ENCODE results near the gene BRF1.
A peak's percentile ranks its signal among the peaks of the same experiment; 100 is the strongest.
"Not testable (repeated sequence)": the region's sequence is repeated elsewhere in the genome, so short reads cannot be mapped to it uniquely, and the experiment has no call there.

BRF1 gene

DNA sequence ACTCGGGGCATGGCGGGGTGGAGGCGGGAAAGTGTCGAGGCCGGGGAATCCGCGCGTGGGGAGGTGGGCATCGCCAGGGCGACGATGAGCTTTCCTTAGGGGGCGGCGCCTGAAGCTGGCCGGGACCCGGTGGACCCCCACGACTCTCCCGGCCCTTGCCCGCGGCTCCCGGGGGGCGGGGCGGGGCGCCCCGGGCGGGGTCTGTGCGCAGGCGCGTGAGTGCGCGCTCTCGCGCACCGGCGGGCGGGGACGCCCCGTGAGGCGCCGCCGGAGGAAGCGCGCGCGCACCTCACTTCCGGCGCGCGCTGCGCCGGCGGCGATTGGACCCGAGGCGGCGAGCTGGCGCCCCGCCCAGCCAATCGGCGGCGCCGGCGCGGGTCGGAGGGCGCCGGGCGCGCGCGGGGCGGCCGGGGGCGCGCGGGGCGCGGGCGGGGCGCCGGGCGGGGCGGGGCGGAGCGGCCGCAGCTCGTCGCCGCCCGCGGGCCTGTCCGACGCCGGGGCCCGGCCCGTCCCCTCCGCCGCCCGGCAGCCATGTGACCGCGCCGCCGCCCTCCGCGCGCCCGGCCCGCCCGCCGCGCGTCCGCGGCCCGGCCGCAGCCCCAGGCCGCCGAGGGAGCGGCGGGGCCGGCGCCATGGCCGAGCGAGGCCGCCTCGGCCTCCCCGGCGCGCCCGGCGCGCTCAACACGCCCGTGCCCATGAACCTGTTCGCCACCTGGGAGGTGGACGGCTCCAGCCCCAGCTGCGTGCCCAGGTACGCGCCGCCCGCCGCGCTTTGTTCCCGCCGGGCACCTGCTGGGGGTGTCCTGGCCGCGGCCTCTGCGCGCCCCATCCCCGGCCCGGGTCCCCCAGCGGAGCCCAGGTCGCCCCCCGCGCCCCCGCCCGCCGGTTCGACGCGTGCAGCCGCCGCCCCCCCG is 13.7 kb upstream of the BRF1 start, which contains the start of gene PACS2:
Gene PACS2 (plus strand): TSS at position 462 of the 914 bp plus-strand sequence. CDS start 171 bp downstream, at position 633.
- DNase-seq: peak; percentile 60

DNA sequence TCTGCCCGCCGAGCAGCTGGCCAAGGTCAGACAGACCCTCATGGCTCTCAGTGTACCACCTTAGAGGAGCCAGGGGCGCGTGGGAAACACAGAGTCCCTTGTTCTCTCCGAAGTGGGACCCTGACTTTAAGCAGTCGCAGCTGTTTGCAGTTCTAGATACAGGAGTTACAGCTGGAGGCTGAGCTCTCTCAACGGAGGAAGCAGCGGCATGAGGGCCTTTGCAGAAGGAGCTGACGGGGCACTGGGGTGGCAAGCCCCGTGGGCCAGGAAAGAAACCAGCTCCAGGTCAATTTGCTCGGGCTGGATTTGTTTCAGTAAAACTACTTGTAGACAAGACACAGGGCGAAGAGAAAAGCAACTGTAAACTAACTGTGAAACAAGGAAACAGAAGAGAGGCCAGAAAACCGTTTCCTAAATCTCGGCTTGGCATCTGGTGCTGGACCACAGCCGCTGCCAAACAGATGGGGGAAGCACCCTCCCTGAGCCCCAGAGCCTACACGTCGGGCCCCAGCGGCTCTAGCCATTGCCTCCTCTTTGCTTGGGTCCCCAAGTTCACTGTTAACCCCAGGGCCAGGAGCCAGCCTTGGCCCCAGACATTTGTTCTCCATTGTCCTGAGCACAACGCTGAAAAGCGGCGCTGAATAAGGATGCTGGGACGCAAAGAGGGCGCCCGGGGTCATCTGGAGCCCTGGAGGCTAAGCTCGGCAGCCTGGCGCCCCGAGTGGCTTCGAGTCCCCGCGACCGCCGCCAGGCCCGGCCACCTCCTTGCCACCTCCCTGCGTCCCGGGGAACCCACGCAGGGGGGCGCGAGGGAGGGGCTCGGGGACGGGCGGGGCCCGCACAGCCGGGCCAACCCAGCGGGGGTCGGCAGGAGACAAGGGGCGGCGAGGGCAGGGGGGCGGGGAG is 12.8 kb upstream of the BRF1 start:
- DNase-seq: peak; percentile 38

DNA sequence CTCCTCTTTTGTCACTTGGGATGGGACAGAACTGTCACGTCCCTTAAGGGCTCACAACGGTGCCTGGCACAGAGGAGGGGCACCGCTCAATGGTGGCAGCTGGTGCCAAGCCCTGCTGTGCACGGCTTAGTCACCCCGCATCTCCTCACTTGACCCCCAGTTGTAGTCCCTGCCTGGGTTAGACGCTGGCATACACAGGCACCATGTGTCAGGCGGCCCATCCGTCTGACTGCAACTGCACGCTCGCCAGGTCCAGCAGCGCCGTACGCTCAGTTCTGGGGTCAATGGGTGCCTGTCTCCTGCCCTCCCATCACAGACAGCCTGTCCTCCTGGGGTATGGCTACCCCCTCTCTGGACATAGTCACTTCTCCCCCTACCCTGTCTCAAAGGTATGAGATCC is 12.2 kb upstream of the BRF1 start:
- no peak for DNase-seq

DNA sequence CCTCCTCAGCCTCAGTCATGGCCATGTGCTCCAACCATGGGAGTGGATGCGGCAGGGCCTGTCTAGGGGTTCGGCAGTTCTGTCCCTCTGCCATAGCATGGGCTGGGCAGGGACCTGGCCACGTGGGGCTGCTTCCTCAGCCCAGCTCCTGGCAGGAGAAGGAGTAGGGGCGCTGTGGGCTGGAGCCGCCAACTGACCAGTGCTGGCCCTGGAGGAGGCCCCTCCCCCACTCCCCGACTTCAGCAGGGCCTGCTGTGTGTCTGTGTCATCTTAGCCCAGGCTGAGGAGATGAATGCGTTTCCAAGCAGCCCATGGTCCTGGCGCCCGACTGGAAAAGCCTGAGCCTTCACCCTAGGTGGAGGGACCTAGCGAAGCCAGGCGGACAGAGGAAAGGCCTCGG is 11.0 kb upstream of the BRF1 start:
- DNase-seq: no peak

DNA sequence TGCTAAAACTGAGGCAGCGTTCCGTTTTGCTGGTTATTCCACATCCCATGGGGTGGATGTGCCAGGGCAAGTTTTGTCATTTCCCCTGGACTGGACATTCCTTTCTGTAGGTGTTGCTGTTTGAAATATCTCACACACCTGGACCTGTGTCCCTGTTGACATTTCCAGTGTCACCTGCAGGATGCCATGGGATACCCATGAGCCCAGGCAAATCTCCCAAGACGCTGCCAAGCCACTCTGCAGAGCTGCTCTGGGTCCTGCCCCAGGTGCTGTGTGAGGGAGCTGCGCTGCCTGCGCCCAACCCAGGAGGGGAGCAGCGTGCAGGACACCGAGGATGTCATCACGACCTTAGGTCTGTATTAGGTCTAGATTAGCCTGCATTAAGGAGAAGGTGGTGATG is 8.6 kb upstream of the BRF1 start:
- DNase-seq: no peak

DNA sequence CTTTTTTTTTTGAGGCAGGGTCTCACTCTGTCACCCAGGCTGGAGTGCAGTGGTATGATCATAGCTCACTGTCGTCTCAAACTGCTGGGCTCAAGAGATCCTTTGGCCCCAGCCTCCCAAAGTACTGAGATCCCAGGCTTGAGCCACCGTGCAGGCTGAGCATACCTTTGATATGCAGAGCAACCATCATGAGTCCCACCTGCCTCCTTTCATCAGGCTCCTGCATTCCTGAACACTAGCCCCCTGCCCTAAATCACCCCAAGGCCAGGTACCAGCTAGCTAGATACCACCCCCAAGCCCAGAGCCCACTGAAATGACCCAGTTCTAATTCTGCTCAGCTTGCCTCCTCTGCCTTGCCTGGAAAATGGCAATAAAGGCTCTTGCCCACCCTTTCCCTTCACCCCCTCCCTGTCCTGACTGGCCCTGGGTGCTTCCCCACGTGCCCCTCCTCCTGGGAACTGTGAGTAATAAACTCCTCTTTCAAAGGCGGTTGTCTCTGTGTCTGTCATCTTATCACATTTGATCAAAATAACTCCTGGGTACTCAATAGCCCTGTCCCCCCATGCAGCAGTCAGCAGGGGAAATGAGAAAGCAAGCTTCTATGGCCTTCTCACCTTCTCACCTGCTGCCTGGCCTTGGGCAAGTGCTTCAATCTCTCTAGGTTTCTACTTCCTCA is 6.4 kb upstream of the BRF1 start:
- DNase-seq: no peak

DNA sequence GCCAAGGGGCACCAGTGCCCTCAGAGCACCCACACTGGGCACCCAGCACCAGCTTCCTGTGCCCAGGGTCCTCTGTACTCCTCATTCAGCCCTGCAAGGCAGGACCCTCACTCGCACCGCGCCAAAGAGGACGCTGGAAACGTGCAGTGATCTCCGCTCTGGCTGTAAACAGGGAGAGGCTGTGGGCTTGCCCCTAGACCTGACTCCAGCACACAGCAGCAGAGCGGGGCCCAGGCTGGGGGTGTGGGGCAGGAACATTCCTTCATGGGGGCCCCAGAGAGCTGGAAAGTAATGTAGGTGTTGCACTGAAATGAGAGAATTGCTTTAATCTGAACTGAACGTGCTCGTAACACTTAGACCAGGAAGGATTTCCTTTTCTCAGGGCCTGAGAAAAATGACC is 5.0 kb upstream of the BRF1 start:
- DNase-seq: no peak

DNA sequence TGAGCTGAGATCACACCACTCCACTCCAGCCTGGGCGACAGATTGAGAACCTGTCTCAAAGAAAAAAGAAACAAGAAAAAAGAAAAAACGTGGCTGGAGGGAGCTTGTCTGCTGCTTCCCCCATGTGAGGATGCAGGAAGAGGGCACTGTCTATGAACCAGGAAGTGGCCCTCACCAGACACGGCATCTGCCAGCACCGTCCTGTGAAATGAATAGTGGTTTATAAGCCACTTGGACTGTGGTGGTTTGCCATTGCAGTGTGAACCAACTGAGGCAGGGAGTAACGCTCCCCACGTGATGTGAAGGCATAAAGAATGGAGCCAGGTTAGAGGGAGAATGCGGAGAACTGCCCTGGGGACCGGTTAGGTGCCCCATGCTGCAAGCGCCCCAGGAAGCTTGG is 4.5 kb upstream of the BRF1 start:
- DNase-seq: no peak

DNA sequence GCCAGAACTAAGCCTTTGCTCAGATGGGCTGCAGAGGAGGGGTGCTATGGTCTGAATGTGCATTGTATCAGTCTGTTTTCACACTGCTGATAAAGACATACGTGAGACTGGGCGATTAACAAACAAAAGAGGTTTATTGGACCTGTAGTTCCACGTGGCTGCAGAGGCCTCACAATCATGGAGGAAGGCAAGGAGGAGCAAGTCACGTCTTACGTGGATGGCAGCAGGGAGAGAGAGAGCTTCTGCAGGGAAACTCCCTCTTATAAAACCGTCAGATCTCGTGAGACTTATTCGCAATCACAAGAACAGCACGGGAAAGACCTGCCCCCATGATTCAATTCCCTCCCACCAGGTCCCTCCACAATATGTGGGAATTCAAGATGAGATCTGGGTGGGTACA is 3.8 kb upstream of the BRF1 start:
- DNase-seq: no peak

DNA sequence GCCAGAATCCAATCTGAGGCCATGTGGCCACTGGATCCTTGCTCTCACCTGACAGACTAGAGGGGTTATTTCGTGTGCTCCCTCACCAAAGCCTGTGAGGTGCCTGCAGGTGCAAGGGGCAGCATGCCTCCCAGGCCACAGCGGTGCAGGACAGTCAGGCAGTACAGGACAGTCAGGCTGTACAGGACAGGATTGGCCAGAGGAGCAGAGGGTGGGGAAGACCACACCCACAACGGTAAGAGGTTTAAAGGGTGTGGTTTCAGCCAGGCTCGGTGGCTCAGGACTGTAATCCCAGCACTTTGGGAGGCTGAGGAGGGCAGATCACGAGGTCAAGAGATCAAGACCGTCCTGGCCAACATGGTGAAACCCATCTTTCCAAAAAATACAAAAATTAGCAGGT is 3.1 kb upstream of the BRF1 start:
- DNase-seq: no peak

DNA sequence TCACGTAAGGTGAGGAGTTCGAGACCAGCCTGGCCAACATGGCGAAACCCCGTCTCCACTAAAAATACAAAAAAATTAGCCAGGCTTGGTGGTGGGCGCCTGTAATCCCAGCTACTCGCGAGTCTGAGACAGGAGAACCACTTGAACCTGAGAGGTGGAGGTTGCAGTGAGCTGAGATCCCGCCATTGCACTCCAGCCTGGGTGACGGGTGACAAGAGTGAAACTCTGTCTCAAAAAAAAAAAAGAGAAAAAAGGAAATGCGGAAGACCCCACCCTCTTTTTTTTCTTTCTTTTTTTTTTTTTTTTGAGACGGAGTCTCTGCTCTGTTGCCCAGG is 1.1 kb upstream of the BRF1 start:
- DNase-seq: not testable (repeated sequence)

DNA sequence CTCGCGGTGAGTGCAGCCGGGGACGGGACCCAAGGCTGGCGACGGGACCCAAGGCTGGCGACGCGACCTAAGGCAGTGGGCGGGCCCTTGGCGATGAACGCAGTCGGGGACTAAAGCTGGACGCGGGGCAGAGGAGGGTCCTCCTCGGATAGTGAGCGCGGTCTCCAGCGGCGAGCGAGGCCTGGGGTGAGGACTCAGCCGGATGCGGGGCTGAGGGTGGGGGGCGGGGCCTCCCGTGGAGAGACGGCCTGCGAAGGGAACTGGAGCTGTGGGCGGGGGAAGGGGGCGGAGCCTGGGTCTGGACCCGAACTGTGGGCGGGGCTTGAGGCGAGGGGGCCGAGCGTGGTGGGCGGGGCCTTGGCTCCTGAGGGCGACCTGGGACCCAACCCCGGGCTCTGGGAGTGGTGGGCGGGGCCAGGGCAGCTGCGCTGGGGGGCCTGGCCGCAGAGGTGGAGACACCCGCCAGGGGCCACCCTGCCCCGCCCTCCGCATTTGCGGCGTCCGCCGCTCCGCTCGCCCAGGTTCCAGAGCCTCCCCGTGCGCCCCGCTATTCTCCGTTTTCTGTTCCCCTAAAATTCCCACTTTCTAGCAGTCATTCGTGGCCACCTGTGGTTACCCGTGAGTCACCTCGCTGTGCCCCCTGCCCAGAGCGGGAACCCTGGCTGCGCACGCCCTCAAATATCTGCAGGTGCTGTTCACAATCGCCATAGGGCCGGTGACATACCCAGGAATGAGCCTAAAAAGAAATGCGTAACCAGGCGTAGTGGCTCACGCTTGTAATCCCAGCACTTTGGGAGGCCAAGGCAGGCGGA is 508 bp upstream of the BRF1 start:
- peak; percentile 99 for DNase-seq

DNA sequence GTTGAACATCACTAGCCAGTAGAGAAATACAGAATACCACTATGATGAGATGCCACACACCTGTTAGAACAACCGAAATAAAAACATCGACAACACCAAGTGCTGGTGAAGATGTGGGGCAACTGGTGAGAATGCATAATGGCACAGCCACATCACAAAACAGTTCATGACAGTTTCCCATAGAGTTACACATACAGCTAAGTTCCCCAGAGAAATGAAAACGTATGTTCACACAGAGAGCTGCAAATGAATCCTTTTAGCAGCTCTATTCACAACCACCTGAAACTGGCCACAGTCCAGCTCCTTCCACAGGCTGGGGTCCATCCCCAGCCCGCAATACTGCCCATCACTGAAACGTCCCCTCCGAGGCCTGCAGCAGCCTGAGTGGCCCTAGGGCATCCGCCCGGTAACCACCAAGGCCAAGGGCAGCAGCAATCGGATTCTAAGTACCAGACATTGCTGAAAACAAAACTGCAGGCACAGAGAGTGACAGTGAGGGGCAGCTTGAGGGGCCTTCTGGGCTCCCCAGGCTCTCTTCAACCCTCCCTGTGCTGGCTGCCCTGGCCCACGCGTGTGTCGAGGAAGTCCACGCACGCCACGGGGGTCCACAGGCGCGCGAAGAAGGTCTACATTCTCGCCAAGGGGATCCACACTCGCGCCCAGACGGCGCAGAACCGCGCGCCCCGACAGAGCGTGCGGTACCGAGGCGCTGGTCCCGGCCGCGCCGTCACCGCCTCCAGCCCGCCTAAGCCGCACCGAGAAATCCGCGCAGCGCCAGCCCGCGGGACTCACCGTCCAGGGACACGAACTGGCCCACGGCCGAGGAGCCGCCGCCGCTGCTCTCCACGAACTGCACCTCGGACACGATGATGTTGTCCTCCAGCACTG is 903 bp downstream of the BRF1 start:
- no peak for DNase-seq

DNA sequence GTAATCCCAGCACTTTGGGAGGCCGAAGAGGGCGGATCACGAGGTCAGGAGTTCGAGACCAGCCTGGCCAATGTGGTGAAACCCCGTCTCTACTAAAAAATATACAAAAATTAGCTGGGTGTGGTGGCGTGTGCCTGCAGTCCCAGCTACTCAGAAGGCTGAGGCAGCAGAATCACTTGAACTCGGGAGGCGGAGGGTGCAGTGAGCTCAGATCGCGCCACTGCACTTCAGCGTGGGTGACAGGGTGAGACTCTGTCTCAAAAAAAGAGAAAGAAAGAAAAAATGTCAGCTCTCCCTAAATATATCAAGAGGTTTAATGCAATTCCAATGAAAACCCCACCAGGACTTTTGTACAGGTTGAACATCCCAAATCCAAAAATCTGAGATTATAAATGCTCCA is 3.5 kb downstream of the BRF1 start:
- DNase-seq: not testable (repeated sequence)

DNA sequence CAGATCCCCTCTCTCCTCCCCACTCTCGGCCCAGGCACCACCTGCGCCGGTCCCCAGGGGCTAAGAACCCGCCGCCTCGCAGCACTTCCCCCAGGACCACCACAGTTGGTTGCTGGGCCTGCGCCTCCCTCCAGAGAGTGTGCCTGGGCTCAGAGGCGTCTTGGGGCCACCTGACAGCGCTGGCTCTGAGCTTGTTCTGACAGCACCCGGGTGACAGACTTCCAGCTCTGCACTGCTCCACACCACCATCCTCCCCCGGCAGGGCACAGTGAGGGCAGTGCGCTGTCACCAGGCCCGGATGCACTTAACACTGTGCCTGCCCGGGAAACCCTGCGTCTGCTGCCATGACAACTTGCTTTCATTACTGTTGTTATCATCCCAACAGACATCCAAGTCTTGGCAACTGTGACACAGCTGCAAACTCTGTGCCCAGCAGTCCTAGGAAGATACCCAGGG is 6.6 kb downstream of the BRF1 start:
- no peak for DNase-seq

DNA sequence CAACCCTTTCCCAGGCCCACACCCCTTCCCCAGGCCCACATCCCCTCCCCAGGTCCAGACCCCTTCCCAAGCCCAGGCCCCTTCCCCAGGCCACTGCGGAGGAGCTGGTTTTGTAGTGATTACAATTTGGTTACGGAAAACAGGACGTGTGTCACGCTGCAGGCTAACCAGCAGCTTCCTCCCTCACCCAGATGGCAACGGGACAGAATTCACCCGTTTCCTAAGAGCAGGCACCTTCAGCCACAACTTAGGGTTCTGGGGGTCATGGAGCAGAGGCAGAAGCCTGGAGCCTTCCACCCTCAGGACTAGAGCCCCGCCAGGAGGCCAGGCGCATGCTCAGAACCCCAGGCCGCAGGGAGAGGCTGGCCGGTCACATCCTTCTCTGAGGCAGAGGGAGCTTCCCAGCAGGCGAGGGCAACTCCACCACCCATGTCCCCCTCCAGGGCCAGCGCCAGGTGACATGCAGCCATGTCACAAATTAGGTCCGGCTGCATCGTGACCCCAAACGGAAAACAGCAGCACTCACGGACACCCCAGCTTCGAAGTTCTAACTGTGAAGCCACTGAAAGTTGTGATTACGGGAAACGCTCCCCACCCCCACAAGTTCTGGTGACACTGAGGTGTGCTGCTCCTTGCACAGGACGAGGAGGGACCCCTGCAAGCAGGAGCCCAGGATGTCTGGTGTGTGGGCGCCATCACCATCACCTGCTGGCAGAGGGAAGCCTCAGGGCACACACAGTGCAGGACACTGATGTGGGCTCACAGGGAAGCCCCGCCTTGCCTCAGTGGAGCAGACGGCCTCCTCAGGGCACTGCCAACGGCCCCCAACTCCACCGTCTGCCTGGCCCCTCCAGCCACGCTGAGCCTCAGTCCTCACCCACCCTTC is 7.7 kb downstream of the BRF1 start:
- DNase-seq: no peak

DNA sequence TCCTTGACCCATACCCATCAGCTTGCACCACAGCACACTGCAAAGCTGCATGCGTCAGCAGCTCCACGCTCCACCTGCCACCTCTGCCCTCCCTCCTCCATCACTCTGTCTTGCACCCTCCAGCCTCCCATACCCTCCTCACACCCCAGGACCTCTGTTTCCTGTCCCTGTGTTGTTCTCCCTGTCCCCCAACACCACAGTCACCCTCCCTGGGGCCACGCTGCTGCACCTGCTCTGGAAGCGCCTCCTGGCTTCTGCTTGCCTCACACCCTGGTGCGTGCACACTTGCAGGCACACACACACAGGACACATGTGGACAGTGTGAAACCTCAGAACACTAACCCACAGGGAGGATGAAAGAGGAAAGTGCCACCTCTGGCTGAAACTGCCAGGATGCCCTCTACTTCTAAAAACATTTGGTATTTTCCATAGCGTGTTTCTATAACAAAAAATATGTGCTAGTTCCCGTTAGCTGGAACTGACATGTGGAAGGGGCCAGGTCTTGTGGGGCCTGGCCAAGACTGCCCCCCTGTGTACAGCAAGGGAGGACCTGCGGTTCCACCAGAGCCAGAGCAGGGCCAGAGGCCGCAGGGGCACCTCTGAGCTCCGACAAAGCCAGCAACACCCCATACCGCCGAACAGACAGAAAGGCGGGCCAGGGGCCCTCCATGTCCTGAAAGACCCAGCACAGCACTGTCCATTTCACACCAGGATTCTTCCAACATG is 10.0 kb downstream of the BRF1 start:
- no peak for DNase-seq

DNA sequence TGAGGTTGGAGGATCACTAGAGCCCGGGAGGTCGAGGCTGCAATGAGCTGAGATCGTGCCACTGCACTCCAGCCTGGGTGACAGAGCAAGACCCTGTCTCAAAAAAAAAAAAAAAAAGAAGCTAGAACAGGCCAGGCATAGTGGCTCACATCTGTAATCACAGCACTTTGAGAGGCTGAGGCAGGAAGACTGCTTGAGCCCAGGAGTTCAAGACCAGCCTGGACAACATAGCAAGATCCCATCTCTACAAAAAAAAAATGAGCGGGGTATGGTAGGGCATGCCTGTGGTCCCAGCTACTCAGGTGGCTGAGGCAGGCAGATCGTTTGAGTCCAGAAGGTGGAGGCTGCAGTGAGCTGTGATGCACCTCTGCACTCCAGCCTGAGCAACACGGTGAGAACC is 11.9 kb downstream of the BRF1 start:
- DNase-seq: not testable (repeated sequence)

All from DMS79 (cell line).